ENCODE data around the gene SEMA5B.

DNA sequence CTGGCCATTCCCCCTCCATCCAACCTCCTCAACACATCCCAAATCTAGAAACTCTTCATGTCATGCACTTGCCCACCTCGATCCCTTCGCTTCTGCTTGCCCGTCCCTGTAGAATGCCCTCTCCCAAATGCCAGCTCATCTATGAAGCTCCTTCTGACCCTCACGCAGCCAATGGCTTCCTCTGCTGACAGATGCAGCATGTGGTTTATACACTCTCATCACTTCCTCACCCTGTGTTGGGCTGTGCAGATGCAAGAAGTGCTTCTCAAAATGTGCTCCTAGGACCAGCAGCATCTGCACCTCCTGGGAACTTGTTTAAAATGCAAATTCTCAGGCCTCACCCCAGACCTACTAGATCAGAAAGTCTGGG is 51.7 kb downstream of the SEMA5B start:
- TF ChIP-seq, protein P1, sequence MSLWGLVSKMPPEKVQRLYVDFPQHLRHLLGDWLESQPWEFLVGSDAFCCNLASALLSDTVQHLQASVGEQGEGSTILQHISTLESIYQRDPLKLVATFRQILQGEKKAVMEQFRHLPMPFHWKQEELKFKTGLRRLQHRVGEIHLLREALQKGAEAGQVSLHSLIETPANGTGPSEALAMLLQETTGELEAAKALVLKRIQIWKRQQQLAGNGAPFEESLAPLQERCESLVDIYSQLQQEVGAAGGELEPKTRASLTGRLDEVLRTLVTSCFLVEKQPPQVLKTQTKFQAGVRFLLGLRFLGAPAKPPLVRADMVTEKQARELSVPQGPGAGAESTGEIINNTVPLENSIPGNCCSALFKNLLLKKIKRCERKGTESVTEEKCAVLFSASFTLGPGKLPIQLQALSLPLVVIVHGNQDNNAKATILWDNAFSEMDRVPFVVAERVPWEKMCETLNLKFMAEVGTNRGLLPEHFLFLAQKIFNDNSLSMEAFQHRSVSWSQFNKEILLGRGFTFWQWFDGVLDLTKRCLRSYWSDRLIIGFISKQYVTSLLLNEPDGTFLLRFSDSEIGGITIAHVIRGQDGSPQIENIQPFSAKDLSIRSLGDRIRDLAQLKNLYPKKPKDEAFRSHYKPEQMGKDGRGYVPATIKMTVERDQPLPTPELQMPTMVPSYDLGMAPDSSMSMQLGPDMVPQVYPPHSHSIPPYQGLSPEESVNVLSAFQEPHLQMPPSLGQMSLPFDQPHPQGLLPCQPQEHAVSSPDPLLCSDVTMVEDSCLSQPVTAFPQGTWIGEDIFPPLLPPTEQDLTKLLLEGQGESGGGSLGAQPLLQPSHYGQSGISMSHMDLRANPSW (CRISPR knock-in tag; IDR thresholded peaks at IDR 0.05): no peak
- no peak for TF ChIP-seq SMAD4 (CRISPR knock-in tag; conservative IDR thresholded peaks at IDR 0.05)
- TF ChIP-seq, protein P2, sequence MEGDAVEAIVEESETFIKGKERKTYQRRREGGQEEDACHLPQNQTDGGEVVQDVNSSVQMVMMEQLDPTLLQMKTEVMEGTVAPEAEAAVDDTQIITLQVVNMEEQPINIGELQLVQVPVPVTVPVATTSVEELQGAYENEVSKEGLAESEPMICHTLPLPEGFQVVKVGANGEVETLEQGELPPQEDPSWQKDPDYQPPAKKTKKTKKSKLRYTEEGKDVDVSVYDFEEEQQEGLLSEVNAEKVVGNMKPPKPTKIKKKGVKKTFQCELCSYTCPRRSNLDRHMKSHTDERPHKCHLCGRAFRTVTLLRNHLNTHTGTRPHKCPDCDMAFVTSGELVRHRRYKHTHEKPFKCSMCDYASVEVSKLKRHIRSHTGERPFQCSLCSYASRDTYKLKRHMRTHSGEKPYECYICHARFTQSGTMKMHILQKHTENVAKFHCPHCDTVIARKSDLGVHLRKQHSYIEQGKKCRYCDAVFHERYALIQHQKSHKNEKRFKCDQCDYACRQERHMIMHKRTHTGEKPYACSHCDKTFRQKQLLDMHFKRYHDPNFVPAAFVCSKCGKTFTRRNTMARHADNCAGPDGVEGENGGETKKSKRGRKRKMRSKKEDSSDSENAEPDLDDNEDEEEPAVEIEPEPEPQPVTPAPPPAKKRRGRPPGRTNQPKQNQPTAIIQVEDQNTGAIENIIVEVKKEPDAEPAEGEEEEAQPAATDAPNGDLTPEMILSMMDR (IDR thresholded peaks at IDR 0.05 in 2 of 3, conservative IDR thresholded peaks at IDR 0.05 in 1 of 3; ENCODE audit: insufficient read depth in 2 of 3, low read depth in 1 of 3, low read length in 3 of 3): no peak

Measured in K562 (cell line).